ENCODE measurements around the gene VAV3.
"Not testable (repeated sequence)": the region's sequence is repeated elsewhere in the genome, so short reads cannot be mapped to it uniquely, and the experiment has no call there.

Gene VAV3

GRCh38 chr1:107750364-107750959, 214.5 kb downstream of the VAV3 start:
- ChIA-PET CTCF (interaction anchor here (0.6 to 1.2 kb wide), 9 partner anchors 10 to 1634 kb away, joined by 3 to 6 read pairs (median 3); no protein-coding TSS in a partner anchor), POLR2A (ENCODE audit: low non-redundant PET) (no interaction called here)
- DNase-seq (ENCODE audit: low spot score) = peak; percentile 50
- no peak overlapping the region for H3K27ac ChIP-seq
- TF ChIP-seq, protein P1, sequence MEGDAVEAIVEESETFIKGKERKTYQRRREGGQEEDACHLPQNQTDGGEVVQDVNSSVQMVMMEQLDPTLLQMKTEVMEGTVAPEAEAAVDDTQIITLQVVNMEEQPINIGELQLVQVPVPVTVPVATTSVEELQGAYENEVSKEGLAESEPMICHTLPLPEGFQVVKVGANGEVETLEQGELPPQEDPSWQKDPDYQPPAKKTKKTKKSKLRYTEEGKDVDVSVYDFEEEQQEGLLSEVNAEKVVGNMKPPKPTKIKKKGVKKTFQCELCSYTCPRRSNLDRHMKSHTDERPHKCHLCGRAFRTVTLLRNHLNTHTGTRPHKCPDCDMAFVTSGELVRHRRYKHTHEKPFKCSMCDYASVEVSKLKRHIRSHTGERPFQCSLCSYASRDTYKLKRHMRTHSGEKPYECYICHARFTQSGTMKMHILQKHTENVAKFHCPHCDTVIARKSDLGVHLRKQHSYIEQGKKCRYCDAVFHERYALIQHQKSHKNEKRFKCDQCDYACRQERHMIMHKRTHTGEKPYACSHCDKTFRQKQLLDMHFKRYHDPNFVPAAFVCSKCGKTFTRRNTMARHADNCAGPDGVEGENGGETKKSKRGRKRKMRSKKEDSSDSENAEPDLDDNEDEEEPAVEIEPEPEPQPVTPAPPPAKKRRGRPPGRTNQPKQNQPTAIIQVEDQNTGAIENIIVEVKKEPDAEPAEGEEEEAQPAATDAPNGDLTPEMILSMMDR (conservative IDR thresholded peaks at IDR 0.05; ENCODE audit: low read depth) = peak; percentile 76

DNA sequence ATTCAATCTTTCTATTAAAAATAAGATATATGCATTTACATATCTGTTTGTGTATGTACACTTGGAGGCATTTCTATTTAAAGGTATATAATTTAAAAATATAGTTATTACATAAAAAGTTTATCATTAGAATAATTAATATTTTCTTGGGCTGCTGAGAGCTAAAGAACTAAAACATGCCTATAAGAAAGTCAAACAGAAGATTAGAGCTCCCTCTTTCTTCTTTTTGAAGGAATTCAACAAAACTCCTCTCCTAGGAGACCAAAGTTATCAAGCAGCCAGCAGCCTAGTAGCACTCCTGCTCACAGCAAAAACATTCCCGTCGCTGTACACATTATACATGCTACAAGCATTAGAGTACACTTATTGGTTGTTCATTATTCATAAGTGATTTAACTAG, 216.4 kb downstream of the VAV3 start:
- POLR2A ChIA-PET (ENCODE audit: low non-redundant PET) = no interaction called here
- CTCF ChIA-PET = interaction anchor here (0.6 to 1.5 kb wide), 11 partner anchors 9 to 1571 kb away, joined by 3 to 11 read pairs (median 3); no protein-coding TSS in a partner anchor
- TF ChIP-seq, protein P1 (conservative IDR thresholded peaks at IDR 0.05; ENCODE audit: low read depth) = peak; percentile 33
- DNase-seq (ENCODE audit: low spot score) = peak; percentile 20
- no peak overlapping the region for H3K27ac ChIP-seq

DNA sequence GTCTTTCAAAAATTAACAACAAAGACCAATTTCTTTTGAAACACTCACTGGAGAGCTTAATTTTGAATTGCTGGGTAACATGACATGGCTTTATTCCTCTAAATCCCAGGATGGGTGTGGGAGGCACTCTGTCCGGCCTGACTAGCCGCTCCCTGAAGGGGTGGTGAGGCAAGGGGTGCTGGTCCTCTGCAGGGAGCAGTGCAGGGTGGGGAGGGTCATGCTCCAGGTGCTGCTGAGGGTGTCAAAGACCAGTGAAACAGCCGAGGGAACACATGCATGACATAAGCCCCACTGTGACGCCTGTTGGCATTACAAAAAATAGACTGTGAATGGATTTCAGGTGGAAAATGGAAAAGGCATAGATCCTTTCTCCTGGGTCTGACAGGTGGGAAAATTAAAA, 223.7 kb downstream of the VAV3 start:
- TF ChIP-seq, protein P1 (conservative IDR thresholded peaks at IDR 0.05; ENCODE audit: low read depth) = no peak
- POLR2A ChIA-PET (ENCODE audit: low non-redundant PET) = no interaction called here
- no peak for DNase-seq (ENCODE audit: low spot score)
- CTCF ChIA-PET = interaction anchor here (1.0 kb wide), 1 partner anchor 9 kb away, joined by 6 read pairs; no protein-coding TSS in a partner anchor
- no peak overlapping the region for H3K27ac ChIP-seq

- ChIA-PET POLR2A (ENCODE audit: low non-redundant PET) (no interaction called here), CTCF (interaction anchor here (0.6 to 1.0 kb wide), 3 partner anchors 10 to 107 kb away, joined by 3 to 6 read pairs (median 4); no protein-coding TSS in a partner anchor)
- DNase-seq (ENCODE audit: low spot score) = no peak
- TF ChIP-seq, protein P1 (conservative IDR thresholded peaks at IDR 0.05; ENCODE audit: low read depth) = no peak
- no peak overlapping the region for H3K27ac ChIP-seq
Measured at GRCh38 chr1:107740579-107740978, 224.4 kb downstream of the VAV3 start.

DNA sequence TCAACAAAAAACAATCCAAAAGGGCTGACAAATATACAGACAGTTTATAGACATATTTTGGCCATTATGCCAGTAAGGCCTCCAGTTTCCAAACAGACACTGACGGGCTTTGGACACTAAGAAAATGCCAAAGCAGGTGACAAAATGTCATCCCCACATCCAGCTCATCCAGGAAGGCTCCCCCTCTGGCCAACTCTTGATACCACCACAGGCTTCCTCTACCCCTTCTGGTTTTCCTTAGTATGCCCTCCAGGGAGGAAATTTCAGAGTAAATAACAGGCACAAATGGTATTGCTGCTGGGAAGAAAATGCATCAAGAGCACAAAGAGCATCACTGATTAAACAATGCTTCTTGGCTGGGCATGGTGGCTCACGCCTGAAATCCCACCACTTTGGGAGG, 225.3 kb downstream of the VAV3 start:
- DNase-seq (ENCODE audit: low spot score) = no peak
- ChIA-PET POLR2A (ENCODE audit: low non-redundant PET) (no interaction called here), CTCF (interaction anchor here (0.6 to 1.3 kb wide), 2 partner anchors 9 to 10 kb away, joined by 5 to 6 read pairs; no protein-coding TSS in a partner anchor)
- no peak overlapping the region for H3K27ac ChIP-seq
- TF ChIP-seq, protein P1 (conservative IDR thresholded peaks at IDR 0.05; ENCODE audit: low read depth) = no peak

- ChIA-PET CTCF (interaction anchor here (0.6 to 1.3 kb wide), 2 partner anchors 9 to 10 kb away, joined by 5 to 6 read pairs; no protein-coding TSS in a partner anchor), POLR2A (ENCODE audit: low non-redundant PET) (no interaction called here)
- TF ChIP-seq, protein P1 (conservative IDR thresholded peaks at IDR 0.05; ENCODE audit: low read depth) = no peak
- no peak overlapping the region for H3K27ac ChIP-seq
- DNase-seq (ENCODE audit: low spot score) = no peak
Measured at GRCh38 chr1:107739201-107739600, 225.8 kb downstream of the VAV3 start.

- CTCF ChIA-PET; POLR2A ChIA-PET (ENCODE audit: low non-redundant PET); H3K27ac ChIP-seq; DNase-seq (ENCODE audit: low spot score): not testable (repeated sequence)
Measured at GRCh38 chr1:107733401-107733800, 231.6 kb downstream of the VAV3 start.
